ENCODE data around the gene ARSG. TPM values are rescaled to one million over a fixed set of nuclear protein-coding genes. Genes with fewer than 3 reads are reported as not detected.

Gene ARSG
- total and polyA plus RNA-seq, 2 of the 13 experiments (the other 11 are each of a cell fraction or from before 2014, with no cell fraction given), result 3.7 to 15.2 TPM

DNA sequence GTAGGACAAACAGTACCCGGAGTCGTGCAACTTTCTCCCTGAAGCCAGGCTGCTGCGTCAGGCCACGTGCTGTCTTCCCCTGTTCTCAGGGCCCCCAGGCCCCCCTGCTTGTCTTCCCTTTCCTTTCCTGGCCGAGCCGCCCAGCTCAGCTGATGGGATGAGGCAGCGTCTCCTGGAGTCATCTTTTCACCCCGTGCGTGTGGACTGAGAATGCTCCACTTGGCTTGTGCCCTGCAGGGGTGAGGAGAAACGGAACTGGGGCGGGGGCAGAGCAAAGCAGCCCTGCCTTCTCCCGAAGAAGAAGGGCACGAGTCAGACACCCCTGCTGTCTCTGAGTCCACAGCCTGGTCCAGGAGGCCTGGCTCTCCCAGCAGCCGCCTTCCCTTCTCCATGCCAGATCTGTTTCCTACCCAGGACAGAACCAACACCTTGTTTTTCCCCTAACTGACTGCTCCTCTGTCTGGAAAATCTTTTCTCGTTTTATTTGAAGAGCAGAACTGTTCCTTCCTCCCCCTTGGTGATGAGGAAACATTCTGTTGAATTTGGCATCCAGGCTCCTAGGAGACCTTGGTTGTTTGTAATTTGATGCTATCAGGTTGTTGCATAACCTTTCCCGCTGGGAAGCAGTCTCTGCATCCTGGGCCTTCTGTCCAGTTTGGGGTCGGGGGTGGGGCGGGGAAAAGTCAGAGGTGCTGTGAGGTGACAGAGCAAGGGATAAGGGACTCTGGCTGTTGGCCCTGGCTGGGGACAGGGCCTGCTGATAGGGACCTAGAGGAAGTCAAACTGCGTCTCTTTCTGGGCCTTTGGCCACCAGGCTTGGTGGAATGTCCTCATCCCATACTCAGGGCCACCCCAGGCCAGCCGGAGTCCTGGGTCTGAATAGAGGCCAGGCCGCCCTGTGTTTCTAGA, 87.2 kb downstream of the ARSG start (continued):
- TF ChIP-seq, protein P1, sequence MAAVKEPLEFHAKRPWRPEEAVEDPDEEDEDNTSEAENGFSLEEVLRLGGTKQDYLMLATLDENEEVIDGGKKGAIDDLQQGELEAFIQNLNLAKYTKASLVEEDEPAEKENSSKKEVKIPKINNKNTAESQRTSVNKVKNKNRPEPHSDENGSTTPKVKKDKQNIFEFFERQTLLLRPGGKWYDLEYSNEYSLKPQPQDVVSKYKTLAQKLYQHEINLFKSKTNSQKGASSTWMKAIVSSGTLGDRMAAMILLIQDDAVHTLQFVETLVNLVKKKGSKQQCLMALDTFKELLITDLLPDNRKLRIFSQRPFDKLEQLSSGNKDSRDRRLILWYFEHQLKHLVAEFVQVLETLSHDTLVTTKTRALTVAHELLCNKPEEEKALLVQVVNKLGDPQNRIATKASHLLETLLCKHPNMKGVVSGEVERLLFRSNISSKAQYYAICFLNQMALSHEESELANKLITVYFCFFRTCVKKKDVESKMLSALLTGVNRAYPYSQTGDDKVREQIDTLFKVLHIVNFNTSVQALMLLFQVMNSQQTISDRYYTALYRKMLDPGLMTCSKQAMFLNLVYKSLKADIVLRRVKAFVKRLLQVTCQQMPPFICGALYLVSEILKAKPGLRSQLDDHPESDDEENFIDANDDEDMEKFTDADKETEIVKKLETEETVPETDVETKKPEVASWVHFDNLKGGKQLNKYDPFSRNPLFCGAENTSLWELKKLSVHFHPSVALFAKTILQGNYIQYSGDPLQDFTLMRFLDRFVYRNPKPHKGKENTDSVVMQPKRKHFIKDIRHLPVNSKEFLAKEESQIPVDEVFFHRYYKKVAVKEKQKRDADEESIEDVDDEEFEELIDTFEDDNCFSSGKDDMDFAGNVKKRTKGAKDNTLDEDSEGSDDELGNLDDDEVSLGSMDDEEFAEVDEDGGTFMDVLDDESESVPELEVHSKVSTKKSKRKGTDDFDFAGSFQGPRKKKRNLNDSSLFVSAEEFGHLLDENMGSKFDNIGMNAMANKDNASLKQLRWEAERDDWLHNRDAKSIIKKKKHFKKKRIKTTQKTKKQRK (IDR thresholded peaks at IDR 0.05; ENCODE audit: low read length), result no peak
- TF ChIP-seq ZNF17 (CRISPR knock-in tag; IDR thresholded peaks at IDR 0.05) (no peak), ZNF124 (CRISPR knock-in tag; IDR thresholded peaks at IDR 0.05) (peak; percentile 66; the same call in 1 of the 2 replicates), HCFC1 (IDR thresholded peaks at IDR 0.05; ENCODE audit: low read depth, low read length) (no peak), ZNF292 (CRISPR knock-in tag; IDR thresholded peaks at IDR 0.05; ENCODE audit: borderline replicate concordance, low read depth) (peak; percentile 85; the same call in 1 of the 2 replicates), ZNF761 (CRISPR knock-in tag; conservative IDR thresholded peaks at IDR 0.05) (peak; percentile 94), CENPT (CRISPR knock-in tag; IDR thresholded peaks at IDR 0.05; ENCODE audit: low read depth) (peak; percentile 90; the same call in 1 of the 2 replicates), POLR2AphosphoS5 (IDR thresholded peaks at IDR 0.05; ENCODE audit: low read depth, low read length) (peak; percentile 73), TP53 (CRISPR knock-in tag; conservative IDR thresholded peaks at IDR 0.05) (no peak), HOXD1 (CRISPR knock-in tag; IDR thresholded peaks at IDR 0.05) (peak; percentile 83), ZNF768 (CRISPR knock-in tag; IDR thresholded peaks at IDR 0.05) (peak; percentile 75), THAP11 (CRISPR knock-in tag; IDR thresholded peaks at IDR 0.05) (peak; percentile 35), PAX8 (CRISPR knock-in tag; IDR thresholded peaks at IDR 0.05; ENCODE audit: borderline replicate concordance) (peak; percentile 94; the same call in 1 of the 2 replicates), SAFB2 (CRISPR knock-in tag; IDR thresholded peaks at IDR 0.05; ENCODE audit: borderline replicate concordance, low read depth) (peak; percentile 31; the same call in 1 of the 2 replicates), ZFP90 (CRISPR knock-in tag; IDR thresholded peaks at IDR 0.05; ENCODE audit: borderline replicate concordance) (peak; percentile 96), ZKSCAN1 (IDR thresholded peaks at IDR 0.05; ENCODE audit: low read length) (no peak)
- TF ChIP-seq, protein P2, sequence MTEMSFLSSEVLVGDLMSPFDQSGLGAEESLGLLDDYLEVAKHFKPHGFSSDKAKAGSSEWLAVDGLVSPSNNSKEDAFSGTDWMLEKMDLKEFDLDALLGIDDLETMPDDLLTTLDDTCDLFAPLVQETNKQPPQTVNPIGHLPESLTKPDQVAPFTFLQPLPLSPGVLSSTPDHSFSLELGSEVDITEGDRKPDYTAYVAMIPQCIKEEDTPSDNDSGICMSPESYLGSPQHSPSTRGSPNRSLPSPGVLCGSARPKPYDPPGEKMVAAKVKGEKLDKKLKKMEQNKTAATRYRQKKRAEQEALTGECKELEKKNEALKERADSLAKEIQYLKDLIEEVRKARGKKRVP (CRISPR knock-in tag; IDR thresholded peaks at IDR 0.05), result peak in 1 of 2 experiments; percentile 65; a peak in 1 of 4 replicates
- TF ChIP-seq, protein P3, sequence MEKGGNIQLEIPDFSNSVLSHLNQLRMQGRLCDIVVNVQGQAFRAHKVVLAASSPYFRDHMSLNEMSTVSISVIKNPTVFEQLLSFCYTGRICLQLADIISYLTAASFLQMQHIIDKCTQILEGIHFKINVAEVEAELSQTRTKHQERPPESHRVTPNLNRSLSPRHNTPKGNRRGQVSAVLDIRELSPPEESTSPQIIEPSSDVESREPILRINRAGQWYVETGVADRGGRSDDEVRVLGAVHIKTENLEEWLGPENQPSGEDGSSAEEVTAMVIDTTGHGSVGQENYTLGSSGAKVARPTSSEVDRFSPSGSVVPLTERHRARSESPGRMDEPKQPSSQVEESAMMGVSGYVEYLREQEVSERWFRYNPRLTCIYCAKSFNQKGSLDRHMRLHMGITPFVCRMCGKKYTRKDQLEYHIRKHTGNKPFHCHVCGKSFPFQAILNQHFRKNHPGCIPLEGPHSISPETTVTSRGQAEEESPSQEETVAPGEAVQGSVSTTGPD (CRISPR knock-in tag; IDR thresholded peaks at IDR 0.05), result peak; percentile 75
- TF ChIP-seq, protein P4, sequence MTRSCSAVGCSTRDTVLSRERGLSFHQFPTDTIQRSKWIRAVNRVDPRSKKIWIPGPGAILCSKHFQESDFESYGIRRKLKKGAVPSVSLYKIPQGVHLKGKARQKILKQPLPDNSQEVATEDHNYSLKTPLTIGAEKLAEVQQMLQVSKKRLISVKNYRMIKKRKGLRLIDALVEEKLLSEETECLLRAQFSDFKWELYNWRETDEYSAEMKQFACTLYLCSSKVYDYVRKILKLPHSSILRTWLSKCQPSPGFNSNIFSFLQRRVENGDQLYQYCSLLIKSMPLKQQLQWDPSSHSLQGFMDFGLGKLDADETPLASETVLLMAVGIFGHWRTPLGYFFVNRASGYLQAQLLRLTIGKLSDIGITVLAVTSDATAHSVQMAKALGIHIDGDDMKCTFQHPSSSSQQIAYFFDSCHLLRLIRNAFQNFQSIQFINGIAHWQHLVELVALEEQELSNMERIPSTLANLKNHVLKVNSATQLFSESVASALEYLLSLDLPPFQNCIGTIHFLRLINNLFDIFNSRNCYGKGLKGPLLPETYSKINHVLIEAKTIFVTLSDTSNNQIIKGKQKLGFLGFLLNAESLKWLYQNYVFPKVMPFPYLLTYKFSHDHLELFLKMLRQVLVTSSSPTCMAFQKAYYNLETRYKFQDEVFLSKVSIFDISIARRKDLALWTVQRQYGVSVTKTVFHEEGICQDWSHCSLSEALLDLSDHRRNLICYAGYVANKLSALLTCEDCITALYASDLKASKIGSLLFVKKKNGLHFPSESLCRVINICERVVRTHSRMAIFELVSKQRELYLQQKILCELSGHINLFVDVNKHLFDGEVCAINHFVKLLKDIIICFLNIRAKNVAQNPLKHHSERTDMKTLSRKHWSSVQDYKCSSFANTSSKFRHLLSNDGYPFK (CRISPR knock-in tag; IDR thresholded peaks at IDR 0.05; ENCODE audit: borderline replicate concordance), result peak; percentile 73; the same call in 1 of the 2 replicates
